ENCODE measurements around the gene ALPK3. TPM values are rescaled to one million over a fixed set of nuclear protein-coding genes. Genes with fewer than 3 reads are reported as not detected.

ALPK3 gene
- total RNA-seq, 1 experiment from 2014 or later = 17.7 TPM

- Histone ChIP-seq H3K79me1 (ENCODE audit: insufficient read depth, low read depth, low read length, poor library complexity, severe bottlenecking) (no peaks in the 10 kb centered on the region), H2AFZ (ENCODE audit: low read length) (no peak overlapping the region), H2BK12ac (ENCODE audit: insufficient read length, low read depth, low read length) (no peak overlapping the region), H4K91ac (ENCODE audit: insufficient read length, low read depth, low read length) (no peak overlapping the region), H3K79me2 (ENCODE audit: insufficient read depth, low read length) (no peaks in the 10 kb centered on the region), H2BK5ac (ENCODE audit: insufficient read length, low read length) (no peak overlapping the region), H4K8ac (replicated peaks; ENCODE audit: insufficient read length, low read depth, low read length) (no peak overlapping the region), H3K56ac (ENCODE audit: insufficient read length, low read depth, low read length) (no peak overlapping the region), H3K23ac (ENCODE audit: insufficient read length, low read depth, low read length) (no peak overlapping the region), H3K4me1 (ENCODE audit: insufficient read depth, low read length) (no peaks in the 10 kb centered on the region), H3K9me3 (ENCODE audit: control insufficient read depth, low read depth, low read length) (no peaks in the 10 kb centered on the region), H2BK20ac (ENCODE audit: low read depth, low read length, poor library complexity, severe bottlenecking) (no peak overlapping the region), H2BK120ac (ENCODE audit: low read depth, low read length, poor library complexity, severe bottlenecking) (no peak overlapping the region), H4K20me1 (ENCODE audit: control insufficient read depth, insufficient read depth, insufficient read length) (no peaks in the 10 kb centered on the region), H2AK5ac (ENCODE audit: insufficient read length, low read length) (no peak overlapping the region), H3T11ph (ENCODE audit: low read length) (no peak overlapping the region), H3K4ac (ENCODE audit: low read depth, low read length) (no peak overlapping the region), H3K14ac (ENCODE audit: insufficient read depth, low read length) (no peak overlapping the region; the same call in 1 of the 2 replicates), H3K23me2 (ENCODE audit: insufficient read length, low read depth, low read length, poor library complexity, severe bottlenecking) (no peaks in the 10 kb centered on the region), H3K9ac (ENCODE audit: extremely low read depth, insufficient read length, low read length) (no peak overlapping the region), H3K27me3 (ENCODE audit: insufficient read depth, low read length) (no peaks in the 10 kb centered on the region), H4K5ac (ENCODE audit: insufficient read length, low read depth, low read length) (no peak overlapping the region), H3K27ac (ENCODE audit: insufficient read length, low read depth, low read length) (no peak overlapping the region), H2BK15ac (ENCODE audit: low read depth, low read length) (no peak overlapping the region), H3K4me2 (ENCODE audit: insufficient read depth, insufficient read length, low read length) (no peak overlapping the region), H3K18ac (ENCODE audit: insufficient read length, low read depth, low read length) (no peak overlapping the region)
- TF ChIP-seq, protein P1, sequence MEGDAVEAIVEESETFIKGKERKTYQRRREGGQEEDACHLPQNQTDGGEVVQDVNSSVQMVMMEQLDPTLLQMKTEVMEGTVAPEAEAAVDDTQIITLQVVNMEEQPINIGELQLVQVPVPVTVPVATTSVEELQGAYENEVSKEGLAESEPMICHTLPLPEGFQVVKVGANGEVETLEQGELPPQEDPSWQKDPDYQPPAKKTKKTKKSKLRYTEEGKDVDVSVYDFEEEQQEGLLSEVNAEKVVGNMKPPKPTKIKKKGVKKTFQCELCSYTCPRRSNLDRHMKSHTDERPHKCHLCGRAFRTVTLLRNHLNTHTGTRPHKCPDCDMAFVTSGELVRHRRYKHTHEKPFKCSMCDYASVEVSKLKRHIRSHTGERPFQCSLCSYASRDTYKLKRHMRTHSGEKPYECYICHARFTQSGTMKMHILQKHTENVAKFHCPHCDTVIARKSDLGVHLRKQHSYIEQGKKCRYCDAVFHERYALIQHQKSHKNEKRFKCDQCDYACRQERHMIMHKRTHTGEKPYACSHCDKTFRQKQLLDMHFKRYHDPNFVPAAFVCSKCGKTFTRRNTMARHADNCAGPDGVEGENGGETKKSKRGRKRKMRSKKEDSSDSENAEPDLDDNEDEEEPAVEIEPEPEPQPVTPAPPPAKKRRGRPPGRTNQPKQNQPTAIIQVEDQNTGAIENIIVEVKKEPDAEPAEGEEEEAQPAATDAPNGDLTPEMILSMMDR (conservative IDR thresholded peaks at IDR 0.05) = no peak
- peaks cover 12% of the 10 kb centered on the region for H3K27me3 Mint-ChIP-seq (ENCODE audit: low read depth)
- H3K4me3 Mint-ChIP-seq = no peak overlapping the region
- H3K27ac Mint-ChIP-seq = 0 out of 7 replicates have a peak overlapping the region, but pooled peaks of 1 of the 3 experiments have one; percentile 2
- no peak for DNase-seq
- peaks cover 14 to 15% of the 10 kb centered on the region in 2 experiments for H3K4me1 Mint-ChIP-seq
- no peaks in the 10 kb centered on the region for H3K36me3 Mint-ChIP-seq (ENCODE audit: insufficient read depth in 1 of 3, low read depth in 3 of 3)
- H3K9me3 Mint-ChIP-seq = no peaks in the 10 kb centered on the region
- no CpG with 5 or more reads among the region's 4 CpGs for WGBS (ENCODE audit: extremely low coverage, insufficient read length, low lambda C conversion rate)
Measured at GRCh38 chr15:84887938-84888337, 70.8 kb downstream of the ALPK3 start.

All from H9 (cell line).